HG02943 (cell line): ENCODE measurements around the gene PBX4.
"Not testable (repeated sequence)": the region's sequence is repeated elsewhere in the genome, so short reads cannot be mapped to it uniquely, and the experiment has no call there.

Source experiments
- ATAC-seq: cut with Tn5 transposase; IDR thresholded peaks from one replicate; pipeline ENCODE4 v1.9.1; 2021; ENCODE audit warnings: mild to moderate bottlenecking, low read depth, moderate library complexity; ENCODE audit not compliant: unreplicated experiment

PBX4 gene, protein sequence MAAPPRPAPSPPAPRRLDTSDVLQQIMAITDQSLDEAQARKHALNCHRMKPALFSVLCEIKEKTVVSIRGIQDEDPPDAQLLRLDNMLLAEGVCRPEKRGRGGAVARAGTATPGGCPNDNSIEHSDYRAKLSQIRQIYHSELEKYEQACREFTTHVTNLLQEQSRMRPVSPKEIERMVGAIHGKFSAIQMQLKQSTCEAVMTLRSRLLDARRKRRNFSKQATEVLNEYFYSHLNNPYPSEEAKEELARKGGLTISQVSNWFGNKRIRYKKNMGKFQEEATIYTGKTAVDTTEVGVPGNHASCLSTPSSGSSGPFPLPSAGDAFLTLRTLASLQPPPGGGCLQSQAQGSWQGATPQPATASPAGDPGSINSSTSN

DNA sequence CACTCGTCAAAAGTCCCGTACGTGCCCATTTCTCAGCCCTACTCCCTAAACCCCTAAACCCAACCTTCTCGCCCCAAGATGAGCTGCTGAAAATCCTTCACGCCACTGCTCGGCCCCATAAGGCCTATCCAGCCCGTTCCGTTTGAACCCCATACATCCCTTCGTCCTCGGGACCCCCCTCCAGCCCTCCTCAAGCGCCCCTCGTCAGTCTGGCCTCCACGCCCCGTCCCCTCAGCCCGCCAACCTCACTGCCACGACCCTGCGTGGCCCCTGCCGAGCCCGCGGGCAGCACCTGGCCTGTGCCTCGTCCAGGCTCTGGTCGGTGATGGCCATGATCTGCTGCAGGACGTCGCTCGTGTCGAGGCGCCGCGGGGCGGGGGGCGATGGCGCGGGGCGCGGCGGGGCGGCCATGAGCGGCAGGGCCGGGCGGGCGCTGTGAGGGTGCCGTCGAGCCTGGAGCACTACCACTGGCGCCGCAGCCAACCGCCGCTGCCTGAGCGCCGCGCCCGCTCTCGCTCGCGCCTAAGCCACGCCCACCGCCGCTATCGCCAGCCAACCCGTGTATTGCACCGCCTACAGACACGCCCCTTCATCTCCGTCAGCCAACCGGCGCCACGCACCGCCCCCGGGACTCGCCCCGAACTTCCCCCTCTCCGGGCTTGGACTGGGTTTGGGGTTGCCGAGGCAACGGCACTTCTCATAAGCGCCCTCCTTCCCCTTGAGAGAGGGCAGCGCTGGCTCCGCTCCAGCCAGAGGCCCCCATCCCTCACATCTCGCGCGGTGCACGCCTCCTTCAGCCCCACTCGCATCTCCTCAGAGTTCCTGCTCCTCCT lies at the start of gene PBX4:
PBX4 (minus strand) TSS at position 469 of the 833 bp plus-strand sequence; CDS start at position 411, 58 bp downstream.
- peak; percentile 91 for ATAC-seq

DNA sequence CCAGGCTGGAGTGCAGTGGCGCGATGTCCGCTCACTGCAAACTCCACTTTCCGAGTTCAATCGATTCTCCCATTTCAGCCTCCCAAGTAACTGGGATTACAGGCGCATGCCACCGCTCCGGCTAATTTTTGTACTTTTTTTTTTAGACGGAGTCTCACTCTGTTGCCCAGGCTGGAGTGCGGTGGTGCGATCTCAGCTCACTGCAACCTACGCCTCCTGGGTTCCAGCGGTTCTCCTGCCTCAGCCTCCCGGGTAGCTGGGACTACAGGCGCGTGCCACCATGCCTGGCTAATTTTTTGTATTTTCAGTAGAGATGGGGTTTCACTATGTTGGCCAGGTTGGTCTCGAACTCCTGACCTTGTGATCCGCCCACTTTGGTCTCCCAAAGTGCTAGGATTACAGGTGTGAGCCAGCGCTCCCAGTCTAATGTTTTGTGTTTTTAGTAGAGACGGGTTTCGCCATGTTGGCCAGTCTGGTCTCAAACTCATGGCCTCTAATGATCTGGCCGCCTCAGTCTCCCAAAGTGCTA lies 47.0 kb upstream of the PBX4 start:
- ATAC-seq = not testable (repeated sequence)

DNA sequence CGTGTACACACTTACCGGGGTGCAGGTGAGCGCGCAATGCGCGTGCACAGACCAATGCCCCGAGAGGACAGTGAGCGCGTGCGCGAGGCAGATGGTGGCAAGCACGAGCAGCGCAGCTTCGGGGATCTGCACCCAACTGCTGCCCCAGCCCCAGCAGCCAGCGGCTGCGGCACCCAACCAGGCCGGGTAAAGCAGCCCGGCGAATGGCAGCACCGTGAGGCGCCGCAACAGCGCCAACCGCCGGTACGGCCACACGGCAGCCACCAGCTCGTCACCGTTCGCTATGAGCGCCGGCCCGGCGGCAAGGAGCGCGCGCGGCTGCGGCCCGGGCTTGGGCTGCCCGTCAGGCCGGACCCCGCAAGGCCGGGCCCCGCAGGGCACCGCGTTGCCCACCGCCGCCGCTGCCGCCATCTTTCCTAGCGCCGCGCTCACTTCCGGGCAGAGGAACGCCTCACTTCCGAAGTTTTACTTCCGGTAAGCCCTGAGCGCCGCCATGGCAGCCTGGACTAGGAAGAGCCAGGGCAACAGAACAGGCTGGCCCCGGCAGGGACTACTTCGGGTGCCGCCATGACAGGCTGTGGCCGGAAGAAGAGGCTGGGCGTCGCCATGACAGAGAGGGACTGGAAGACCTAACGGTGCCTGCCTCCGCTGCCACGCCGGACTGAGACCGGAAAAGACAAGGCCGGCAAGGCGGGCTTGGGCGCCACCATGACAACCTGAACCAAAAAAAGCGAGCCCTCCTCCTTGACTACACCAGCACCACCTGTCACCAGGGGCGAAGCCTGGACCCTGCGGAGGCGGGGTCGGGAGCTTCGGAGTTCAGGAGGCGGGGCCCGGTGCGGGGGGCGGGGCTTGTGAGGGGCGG lies 45.0 kb upstream of the PBX4 start, which contains the start of gene ATP13A1:
ATP13A1 (minus strand) TSS at position 421 of the 865 bp plus-strand sequence; CDS start at position 411, 10 bp downstream.
- ATAC-seq = peak; percentile 73

DNA sequence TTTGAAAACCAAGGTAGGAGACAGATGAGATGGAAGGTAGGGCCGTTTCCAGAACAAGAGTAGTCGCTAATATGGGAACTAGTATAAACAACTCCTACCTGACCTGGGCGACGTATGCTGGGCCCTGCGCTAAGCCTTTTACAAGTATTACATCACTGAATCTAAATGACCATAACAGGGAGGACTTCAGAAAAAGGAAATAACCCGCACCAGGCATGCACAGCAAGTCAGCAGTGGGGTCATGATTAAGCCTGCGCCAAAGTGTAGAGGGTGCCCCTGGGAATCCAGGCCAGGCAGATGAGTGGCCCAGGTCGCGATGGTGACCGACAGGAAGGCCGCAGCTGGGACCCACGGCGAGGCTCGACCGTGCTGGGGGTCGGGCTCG lies 44.4 kb upstream of the PBX4 start:
- no peak for ATAC-seq

DNA sequence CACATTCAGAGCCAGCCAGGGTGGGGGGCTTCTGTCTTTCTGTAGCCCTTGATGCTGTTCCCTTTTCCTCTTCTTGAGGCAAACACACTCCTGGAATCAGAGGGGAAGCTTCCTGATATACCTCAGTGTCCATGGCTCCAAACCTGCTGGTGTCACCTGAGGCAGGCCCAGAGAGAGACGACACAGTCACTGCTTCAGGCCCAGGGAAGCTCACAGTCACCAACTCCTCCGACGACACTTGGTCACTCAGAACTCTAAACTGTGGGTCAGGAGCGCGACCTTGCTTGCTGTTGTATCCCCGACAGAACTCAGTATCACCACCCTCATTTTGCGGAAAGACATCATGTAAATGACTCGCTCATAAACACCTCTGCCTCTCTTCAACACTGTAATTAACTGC lies 43.9 kb upstream of the PBX4 start:
- no peak for ATAC-seq

DNA sequence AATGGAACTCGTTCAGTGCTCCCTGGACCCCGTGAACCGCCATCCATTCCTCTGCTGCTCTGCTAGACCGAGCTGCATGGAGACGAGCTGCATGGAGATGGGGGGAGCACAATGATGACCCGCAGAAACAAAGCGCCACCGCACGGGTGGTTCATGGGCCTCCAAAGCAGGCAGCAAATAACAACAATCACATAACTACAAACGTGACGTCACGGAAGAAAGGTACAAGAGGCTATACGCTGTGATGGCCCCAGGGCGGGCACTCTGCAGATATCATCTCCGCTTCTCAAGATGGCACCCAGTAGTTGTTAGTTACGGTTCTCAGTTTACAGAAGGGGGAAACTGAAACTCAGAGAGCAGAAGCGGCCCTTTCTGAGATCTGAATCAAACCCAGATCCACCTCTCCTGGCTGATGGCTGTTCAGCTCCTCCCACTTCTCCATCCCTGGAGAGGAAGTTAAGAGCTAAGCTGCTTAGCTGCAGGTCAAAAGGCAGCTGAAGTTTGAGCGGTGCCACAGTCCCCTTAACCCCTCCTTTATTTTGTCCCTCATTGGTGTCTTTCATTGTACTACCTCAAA lies 43.3 kb upstream of the PBX4 start:
- ATAC-seq = peak; percentile 35

DNA sequence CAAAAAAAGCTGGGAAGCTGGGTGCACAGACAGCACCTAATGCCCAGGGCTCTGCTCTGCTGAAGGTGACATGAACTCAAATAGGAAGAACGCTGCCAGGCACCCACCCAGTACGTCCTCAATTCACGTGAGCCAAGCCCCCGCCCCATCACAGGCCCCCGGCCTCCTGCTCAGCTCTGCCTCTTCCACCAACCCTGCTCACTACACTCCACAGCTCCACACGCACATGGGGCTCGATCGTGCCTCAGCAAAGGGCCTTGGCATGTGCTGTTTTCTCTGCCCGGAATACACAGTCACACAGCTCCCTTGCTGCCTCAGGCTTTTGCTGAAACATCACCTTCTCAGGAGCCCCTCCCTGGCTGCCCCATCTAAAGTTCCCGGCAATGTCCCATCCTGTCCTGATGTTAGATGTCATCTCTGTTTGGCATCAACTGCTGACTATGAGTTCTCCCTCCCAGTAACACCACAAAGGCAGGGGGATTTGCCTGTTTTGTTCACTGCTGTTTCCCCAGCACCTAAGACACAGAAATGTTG lies 42.7 kb upstream of the PBX4 start:
- ATAC-seq = no peak

DNA sequence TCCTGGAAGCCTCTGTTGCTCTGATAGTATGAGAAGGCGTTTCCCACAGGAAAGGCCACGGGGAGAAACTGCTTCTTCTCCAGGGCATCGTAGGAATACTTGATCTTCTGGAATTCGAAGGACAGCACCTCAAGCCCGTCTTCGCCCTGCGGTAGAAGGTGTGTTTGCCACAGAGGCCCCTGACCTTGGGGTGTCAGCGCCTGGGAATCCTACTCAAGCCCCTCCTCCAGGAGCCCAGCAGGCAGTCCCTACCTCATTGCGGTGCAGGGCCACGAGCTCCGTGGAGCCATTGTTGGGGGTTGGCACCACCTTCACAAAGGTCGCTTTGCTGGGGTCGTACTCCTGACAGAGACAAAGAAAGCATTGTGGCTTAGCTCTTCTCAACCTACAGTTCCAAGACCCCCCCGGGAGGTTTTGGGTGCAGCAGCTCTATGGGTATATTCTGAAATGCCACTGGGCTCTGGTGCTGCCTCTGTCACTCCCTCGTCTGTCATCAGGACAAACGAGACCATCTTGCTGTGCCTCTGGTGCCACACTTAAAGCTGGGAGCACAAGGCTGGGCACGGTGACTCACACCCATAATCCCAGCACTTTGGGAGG lies 41.3 kb upstream of the PBX4 start:
- no peak for ATAC-seq

DNA sequence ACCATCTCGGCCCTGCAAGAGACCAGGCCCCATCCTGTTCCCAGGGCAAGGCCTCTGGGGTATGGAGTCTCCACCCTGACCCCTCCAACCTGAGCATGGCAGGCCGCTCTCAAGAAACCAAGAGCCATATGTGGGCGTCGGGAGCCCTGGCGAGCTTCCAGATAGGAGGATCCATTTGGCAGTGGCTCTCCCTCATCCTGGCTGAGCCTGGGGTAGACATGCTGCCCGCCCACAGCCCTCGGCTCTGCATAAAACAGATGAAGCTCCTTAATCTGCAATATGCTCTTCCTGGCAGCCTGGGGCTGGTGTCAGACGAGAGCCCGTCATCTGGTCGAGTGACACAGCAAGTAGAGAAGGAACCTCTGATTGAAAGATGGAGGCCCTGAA lies 38.9 kb upstream of the PBX4 start:
- ATAC-seq = no peak

DNA sequence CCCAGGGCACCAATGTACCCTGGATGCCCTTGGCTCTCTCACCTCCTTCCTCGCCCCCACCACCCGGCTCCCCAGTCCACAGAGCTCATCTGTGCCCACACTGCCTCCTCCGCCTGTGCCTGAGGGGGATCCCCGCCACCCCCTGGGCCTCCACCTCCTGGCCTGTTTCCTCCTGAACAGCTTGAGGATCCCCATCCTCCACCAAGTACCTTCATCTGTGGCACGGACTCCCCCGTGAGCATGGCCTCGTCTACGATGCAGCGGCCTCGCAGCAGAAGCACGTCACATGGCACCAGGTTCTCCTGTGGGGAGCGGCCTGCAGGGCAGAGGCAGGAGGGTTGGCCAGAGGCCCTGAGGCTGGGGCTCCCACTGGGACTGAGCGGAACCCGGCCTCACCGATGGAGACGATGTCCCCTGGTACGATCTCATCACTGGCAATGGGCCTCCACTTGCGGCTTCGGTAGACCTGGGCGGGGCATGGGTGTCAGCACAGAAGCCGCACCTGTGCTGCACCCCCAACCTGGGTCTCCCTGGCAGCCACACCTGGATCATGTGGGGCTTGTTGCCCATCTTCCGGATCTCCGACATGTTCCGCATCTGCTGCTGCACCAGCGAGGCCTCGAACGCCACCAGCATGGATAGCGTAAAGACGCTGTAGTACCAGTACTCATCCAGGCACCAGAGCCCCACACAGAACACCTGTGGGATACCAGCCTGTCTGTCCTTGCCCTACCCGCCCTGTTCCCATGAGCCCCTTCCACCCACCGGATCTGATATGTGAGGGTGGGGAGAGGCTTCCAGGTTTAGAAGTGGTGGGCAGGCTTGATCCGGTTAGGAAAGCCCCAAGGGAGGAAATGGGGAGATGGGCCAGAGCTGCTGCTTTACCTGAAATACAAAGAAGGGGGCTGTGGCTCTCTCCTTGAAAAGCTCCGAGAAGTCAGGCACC lies 38.2 kb upstream of the PBX4 start:
- ATAC-seq = no peak

DNA sequence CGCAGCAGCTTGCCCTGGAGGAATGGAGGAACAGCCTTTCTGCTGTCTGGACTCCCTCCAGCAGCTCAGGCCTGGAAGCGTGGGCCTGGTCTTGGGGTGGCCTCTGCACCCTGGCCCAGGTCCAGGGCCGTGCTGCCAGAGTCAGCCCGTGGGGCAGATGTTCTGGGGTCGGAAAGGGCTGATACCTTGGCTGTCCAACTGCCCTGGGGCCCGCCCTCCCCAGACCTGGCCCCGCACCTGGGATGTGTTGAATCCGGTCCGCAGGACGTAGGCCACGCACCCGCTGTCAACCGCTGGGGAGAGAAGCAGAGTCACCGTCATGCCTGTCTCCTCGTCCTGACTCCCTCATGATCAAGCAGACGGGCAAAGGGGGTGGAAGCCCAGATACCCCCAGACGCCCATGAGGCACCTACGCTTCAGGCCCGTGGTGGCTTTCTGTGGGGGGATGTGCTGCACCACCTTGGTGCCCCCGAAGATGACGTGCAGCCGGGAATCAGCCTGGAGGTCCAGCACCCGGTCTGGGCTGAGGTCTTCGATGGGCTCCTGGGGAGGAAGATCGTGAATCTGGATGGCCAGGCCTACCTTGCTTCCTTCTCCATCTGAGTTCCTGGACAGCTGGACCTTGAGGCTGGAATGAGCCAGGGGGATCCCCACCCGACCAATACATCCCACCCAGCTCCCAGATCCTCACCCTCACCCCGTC lies 37.3 kb upstream of the PBX4 start:
- no peak for ATAC-seq

DNA sequence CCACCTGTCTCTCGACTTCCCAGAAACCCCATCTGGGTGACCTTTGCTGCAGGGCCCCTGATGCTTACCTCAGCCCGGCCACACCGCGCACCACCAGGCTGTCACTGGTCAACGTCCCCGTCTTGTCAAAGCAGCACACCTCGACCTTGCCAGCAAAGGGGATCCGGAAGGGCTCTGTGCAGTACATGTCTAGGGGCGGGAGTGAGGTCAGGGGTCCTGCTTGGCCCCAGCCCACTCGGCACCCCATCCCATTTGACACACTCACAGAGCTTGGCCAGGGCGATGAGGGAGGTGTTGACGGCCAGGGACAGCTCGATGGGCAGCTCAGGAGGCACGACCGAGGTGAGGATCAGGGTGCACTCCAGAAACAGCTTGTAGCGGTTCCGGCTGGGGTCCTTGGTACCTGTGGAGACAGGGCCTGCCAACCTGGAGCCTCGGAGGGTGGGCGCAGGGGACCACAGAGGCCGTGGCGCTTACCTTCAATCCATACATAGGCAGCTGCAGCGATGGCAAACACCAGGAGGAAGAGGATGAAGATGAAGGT lies 36.6 kb upstream of the PBX4 start:
- no peak for ATAC-seq

DNA sequence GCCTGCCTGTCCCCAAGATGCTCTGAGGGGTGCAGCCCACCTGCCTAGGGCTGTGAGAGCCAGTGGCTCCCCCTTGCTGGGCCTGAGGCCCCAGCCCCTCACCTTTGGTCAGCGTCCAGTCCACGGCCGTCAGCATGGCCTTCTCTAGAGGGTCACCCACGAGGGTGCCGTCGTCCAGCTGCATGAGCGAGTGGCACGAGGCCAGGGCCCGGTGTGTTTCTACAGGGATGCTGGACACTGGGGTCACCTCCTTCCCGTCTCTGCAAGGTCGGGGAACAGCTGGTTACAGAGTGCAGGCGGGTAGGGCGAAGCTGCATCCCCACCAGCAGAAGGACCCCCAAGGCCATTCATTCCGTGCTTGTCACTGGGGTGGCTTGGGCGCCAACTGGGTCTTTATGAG lies 36.0 kb upstream of the PBX4 start:
- ATAC-seq = no peak

DNA sequence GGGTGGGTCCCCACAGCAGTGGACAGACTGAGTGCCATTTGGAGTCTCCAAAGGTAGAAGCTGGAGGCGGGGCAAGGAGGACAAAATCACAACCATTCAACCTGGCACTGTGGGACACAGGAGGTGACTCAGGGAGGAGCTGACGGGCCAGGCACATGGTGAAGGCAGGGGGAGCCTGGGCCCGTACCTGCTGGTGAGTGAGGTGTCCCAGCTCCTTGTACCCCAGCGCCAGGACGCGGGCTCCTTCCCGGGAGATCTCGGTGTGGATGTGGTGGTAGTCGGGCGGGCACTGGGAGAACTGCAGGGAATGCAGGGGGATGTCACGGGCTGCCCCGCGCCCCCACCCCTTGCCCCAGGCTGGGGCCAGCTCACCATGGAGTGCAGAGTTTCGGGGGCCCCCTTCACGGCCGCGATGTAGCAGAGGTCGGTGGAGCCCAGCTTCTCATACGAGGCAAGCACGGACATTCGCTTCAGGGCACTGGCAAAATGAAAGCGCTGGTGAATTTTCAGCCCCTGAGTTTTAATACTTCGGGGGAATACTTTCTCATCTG lies 35.2 kb upstream of the PBX4 start:
- no peak for ATAC-seq

DNA sequence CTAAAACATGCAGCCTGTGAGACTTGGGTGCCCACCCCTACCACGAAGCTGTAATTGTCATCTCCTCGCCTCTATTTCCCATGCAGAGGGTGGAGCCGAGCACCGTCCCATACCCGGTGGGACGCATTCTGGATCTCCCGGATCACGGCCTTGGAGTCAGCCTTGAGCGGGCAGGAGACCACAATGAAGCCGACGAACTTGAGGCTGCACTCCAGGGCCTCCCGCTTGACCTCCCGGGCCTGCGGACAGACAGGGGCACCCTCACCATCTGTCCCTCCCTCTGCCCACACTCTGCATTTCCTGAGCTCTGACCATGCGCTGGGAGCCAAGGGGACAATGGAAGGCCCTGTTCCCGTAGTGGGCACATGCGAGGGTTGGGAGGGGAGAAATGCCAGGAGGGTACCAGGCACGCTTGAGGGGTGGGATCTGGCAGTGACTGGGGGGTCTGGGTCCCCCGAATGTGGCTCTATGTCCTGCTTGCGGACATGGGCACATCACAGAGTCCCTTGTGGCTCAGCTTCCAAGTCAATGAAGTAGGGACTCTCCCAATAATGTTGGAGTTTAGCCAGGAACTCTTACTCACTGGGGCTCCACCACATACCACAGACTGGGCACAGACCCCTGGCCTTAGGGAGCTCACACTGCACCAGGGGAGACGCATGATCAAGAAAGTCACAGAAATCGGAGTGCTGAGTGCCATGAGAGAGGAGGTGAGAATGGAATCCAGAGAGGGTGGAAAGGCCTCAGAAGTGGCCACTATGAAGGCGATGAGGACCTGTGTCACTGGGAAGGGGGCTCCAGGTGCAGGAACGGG lies 34.2 kb upstream of the PBX4 start:
- no peak for ATAC-seq

DNA sequence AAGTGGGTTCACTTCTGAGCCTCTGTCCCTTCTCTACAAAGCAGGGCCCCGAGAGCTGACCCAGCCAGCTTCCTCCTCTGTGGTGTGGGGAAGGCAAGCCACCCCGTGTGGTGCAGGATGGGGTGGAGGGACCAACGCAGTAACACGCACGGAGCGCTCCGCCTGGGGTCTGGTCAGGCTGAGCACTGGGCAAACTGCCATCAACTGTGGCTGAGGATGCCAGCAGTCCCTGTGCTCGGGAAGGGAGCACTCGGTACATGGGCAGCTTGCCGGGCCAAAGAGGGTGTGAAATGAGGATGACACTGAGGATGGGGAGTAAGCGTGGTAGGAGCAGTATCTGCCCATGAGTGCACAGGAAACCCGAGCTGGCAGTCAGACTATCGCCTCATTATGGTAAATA lies 32.6 kb upstream of the PBX4 start:
- ATAC-seq = no peak
